AG04450 (cell line): ENCODE measurements around the gene PDZD2. TPM values are rescaled to one million over a fixed set of nuclear protein-coding genes. Genes with fewer than 3 reads are reported as not detected.

Experiments
- CTCF ChIA-PET: fragments of 300-600, 350-600 bp; formaldehyde crosslinking; extraction: SDS; loops from one replicate; lab custom pipeline; 2022; ENCODE audit warnings: antibody characterized with exemption, inconsistent platforms; lab: Charles Lee
- POLR2A ChIA-PET: fragments of 350-600 bp; formaldehyde crosslinking; extraction: SDS; loops from one replicate; lab custom pipeline; 2021; ENCODE audit warnings: antibody characterized with exemption, inconsistent platforms; lab: Yijun Ruan, JAX
- DNase-seq: peaks from one replicate; pipeline ENCODE4 v3.0.0-alpha.2; 2011; ENCODE audit warnings: low read depth, low spot score
- H3K27ac ChIP-seq: one replicate; pipeline ENCODE4 v1.5.1; 2012; ENCODE audit warnings: low read depth, low read length, control low read depth
- H3K27me3 ChIP-seq: one replicate; pipeline ENCODE4 v1.6.0; 2012; ENCODE audit warnings: low read length; ENCODE audit not compliant: control insufficient read depth, insufficient read depth
- H3K4me3 ChIP-seq: 2 replicates; pipeline ENCODE4 v1.5.1; 2011; ENCODE audit warnings: mild to moderate bottlenecking, low read depth, low read length, control low read depth
- H3K9me3 ChIP-seq: 2 replicates; pipeline ENCODE4 v1.5.1; 2012; ENCODE audit warnings: low read length; ENCODE audit not compliant: control insufficient read depth, insufficient read depth
- polyA plus RNA-seq: library from polyadenylated mRNA; depleted of rRNA; stranded (reverse); fragments of >200 nt; gene quantifications from 2 replicates; pipeline ENCODE4 v1.2.3, GENCODE V29; 2011
- TF ChIP-seq, protein P1 (sequence below): IDR thresholded peaks from 2 replicates; pipeline ENCODE4 v1.5.1; 2011; ENCODE audit warnings: low read depth, low read length, control low read depth, inconsistent platforms

The PDZD2 gene
- polyA plus RNA-seq, 1 experiment = 0.40 TPM

DNA sequence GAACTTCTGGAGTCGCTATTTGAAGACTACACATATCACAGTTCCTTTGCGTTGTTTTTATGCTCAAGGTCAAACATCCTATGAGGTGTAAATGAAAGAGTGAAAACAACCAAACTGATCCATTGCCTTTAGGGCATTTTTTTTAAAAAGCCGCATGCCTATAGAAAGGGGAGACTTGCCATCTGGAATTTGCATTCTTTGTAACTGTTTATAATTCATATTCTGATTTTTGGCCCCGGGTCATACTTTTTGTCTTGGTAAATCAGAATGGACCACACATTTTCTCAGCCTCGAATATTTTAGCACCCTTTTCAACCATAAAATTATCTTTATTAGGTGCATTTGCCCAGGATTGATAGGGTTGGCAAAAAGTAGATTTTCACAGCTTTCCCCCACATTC, 347.2 kb downstream of the PDZD2 start:
- Histone ChIP-seq H3K27ac (no peak overlapping the region), H3K9me3 (no peaks in the 10 kb centered on the region; the same call in 1 of the 2 replicates), H3K27me3 (peaks cover 3% of the 10 kb centered on the region), H3K4me3 (no peak overlapping the region)
- POLR2A ChIA-PET = no interaction called here
- TF ChIP-seq, protein P1, sequence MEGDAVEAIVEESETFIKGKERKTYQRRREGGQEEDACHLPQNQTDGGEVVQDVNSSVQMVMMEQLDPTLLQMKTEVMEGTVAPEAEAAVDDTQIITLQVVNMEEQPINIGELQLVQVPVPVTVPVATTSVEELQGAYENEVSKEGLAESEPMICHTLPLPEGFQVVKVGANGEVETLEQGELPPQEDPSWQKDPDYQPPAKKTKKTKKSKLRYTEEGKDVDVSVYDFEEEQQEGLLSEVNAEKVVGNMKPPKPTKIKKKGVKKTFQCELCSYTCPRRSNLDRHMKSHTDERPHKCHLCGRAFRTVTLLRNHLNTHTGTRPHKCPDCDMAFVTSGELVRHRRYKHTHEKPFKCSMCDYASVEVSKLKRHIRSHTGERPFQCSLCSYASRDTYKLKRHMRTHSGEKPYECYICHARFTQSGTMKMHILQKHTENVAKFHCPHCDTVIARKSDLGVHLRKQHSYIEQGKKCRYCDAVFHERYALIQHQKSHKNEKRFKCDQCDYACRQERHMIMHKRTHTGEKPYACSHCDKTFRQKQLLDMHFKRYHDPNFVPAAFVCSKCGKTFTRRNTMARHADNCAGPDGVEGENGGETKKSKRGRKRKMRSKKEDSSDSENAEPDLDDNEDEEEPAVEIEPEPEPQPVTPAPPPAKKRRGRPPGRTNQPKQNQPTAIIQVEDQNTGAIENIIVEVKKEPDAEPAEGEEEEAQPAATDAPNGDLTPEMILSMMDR = no peak
- CTCF ChIA-PET = interaction anchor here (0.7 kb wide), 1 partner anchor 10 kb away, joined by 10 read pairs; no protein-coding TSS in a partner anchor
- DNase-seq = no peak

DNA sequence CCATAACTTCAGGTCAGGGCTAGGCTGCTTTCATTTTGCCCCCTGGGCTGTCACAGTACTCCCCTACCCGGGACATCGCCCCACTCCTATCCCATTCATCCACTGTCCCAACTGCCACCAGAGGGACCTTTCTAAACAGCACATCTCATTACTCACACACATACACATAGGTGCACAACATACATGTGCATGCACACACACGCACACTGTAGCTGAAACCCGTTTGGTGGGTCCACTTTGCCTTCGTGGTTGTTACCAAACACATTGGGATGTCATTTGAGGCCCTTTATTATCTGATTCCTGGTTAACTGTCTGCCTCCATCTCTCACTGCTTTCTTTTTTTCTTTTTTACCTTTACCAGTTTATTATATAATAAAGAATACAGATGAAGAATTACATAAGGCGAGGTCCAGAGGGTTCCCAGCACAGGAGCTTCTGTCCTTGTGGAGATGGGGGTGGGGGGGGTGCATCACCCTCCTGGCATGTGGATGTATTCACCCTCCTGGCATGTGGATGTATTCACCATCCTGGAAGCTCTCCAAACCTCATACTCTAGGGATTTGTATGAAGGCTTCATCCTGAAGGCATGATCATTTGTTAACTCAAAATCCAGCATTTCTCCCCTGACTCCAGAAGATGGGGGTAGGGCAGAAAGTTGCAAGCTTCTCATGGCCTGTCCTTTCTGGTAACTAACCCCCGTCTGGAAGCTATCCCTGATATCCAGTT, 349.2 kb downstream of the PDZD2 start:
- Histone ChIP-seq H3K4me3 (no peak overlapping the region), H3K9me3 (no peaks in the 10 kb centered on the region; the same call in none of the 2 replicates), H3K27ac (no peak overlapping the region), H3K27me3 (peaks cover 3% of the 10 kb centered on the region)
- CTCF ChIA-PET = interaction anchor here (0.5 to 1.7 kb wide), 3 partner anchors 15 to 89 kb away, joined by 3 to 4 read pairs (median 4); no protein-coding TSS in a partner anchor
- TF ChIP-seq, protein P1 = no peak
- POLR2A ChIA-PET = interaction anchor here (0.6 to 1.1 kb wide), 4 partner anchors 25 to 308 kb away, joined by 3 to 8 read pairs (median 5); no protein-coding TSS in a partner anchor
- peak; percentile 64 for DNase-seq

DNA sequence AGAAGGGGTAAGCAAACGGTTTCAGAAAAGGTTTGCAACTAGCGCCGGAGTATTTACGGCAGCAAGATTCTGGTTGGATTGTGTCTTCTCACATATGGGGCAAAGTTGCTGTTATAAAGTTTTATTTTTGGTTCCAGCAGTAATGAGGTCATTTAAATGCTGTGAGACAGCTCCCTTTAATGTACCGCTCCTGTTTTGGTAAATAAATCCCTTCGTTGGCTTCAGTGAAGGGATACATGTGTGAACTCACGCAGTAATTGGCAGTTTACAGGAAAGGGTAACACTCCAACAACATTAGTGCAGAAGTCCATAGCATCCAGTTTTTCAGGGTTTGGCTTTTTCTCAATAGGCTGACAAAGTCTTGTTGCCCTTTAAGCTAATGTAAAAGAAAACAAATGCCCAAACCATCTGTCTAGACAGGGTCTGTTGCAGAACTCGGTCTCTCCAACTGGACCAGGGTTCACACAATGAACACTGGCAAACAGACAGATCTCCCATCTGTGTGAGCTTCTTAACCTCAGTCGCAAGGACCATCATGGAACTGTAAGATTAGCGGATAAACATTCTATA, 351.2 kb downstream of the PDZD2 start:
- TF ChIP-seq, protein P1 = no peak
- no peak overlapping the region for H3K27ac ChIP-seq
- peaks cover 3% of the 10 kb centered on the region for H3K27me3 ChIP-seq
- ChIA-PET POLR2A (no interaction called here), CTCF (no interaction called here)
- no peak overlapping the region for H3K4me3 ChIP-seq
- no peaks in the 10 kb centered on the region; the same call in none of the 2 replicates for H3K9me3 ChIP-seq
- DNase-seq = no peak

DNA sequence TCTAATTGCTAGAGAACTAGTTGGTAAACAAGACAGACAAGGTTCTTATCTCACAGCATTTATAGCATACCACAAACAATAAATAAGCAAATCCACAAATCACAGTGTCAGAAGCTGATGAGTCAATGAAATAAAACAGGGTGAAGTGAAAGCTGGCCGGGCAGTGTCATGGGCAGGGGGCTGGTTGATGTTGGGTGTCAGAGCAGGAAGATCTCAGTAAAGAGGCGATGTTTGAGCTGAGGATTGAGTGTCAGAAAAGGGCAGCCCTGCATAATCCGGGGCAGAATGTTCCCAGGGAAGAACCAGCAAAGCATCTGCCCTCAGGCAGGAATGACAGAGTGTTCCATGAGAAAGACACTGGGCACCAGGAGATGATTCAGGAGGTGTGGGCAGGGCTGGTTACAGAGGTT, 351.8 kb downstream of the PDZD2 start:
- DNase-seq = no peak
- no peaks in the 10 kb centered on the region; the same call in none of the 2 replicates for H3K9me3 ChIP-seq
- H3K27me3 ChIP-seq = peaks cover 3% of the 10 kb centered on the region
- ChIA-PET CTCF (no interaction called here), POLR2A (no interaction called here)
- no peak overlapping the region for H3K4me3 ChIP-seq
- TF ChIP-seq, protein P1 = no peak
- H3K27ac ChIP-seq = no peak overlapping the region

DNA sequence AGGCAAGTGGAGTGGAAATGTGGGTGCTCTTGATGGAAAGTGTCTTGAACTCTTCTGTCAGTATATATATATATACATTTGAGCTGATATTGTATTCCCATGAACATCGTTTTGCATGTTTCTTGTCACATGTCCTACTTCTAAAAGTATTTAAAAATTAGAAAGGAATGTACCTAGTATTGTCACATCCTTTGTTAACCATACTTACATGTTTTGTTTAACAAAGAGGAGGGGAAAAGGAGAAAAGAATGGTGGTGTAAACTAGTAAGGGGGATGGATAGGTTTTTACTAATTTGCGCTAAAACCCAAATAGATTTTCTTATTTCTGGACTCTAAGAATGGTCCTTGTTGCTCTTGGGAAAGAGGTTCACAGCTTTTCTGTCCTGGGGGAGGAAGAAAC, 353.4 kb downstream of the PDZD2 start:
- Histone ChIP-seq H3K4me3 (no peak overlapping the region), H3K9me3 (no peaks in the 10 kb centered on the region; the same call in none of the 2 replicates), H3K27me3 (peaks cover 2% of the 10 kb centered on the region), H3K27ac (no peak overlapping the region)
- TF ChIP-seq, protein P1 = no peak
- DNase-seq = no peak
- ChIA-PET CTCF (no interaction called here), POLR2A (no interaction called here)
